Trophoblast cell (in vitro differentiated cells and primary cell): Measurements from ENCODE around the gene KCNH6.

Source experiments
- DNase-seq, 2 donors: peaks; one replicate each; pipeline ENCODE4 v3.0.0-alpha.2; 2016
- H2AFZ ChIP-seq: 2 replicates; pipeline ENCODE4 v1.6.1; 2013; ENCODE audit warnings: low read length, moderate library complexity, mild to moderate bottlenecking; ENCODE audit not compliant: insufficient read depth, poor library complexity
- H2AK5ac ChIP-seq: 2 replicates; pipeline ENCODE4 v1.6.1; 2013; ENCODE audit warnings: mild to moderate bottlenecking, low read length
- H2BK120ac ChIP-seq: 2 replicates; pipeline ENCODE4 v1.6.1; 2013; ENCODE audit warnings: low read length, mild to moderate bottlenecking, moderate library complexity; ENCODE audit not compliant: insufficient read depth, poor library complexity
- H2BK12ac ChIP-seq: 2 replicates; pipeline ENCODE4 v1.6.1; 2013; ENCODE audit warnings: mild to moderate bottlenecking, low read length, moderate library complexity
- H2BK5ac ChIP-seq: 2 replicates; pipeline ENCODE4 v1.6.1; 2013; ENCODE audit warnings: low read length, low read depth, moderate library complexity, mild to moderate bottlenecking; ENCODE audit not compliant: poor library complexity
- H3K14ac ChIP-seq: 2 replicates; pipeline ENCODE4 v1.6.1; 2013; ENCODE audit warnings: mild to moderate bottlenecking, low read length
- H3K18ac ChIP-seq: 2 replicates; pipeline ENCODE4 v1.6.1; 2013; ENCODE audit warnings: mild to moderate bottlenecking, low read length
- H3K23ac ChIP-seq: 2 replicates; pipeline ENCODE4 v1.6.1; 2013; ENCODE audit warnings: low read length
- H3K27ac ChIP-seq: 2 replicates; pipeline ENCODE4 v1.5.1; 2013; ENCODE audit warnings: low read depth, mild to moderate bottlenecking, inconsistent platforms, low read length, moderate library complexity
- H3K27me3 ChIP-seq: 2 replicates; pipeline ENCODE4 v1.6.1; 2013; ENCODE audit warnings: inconsistent platforms, mild to moderate bottlenecking, low read length, moderate library complexity; ENCODE audit not compliant: insufficient read depth
- H3K36me3 ChIP-seq, 2 experiments: 1 replicate in 1 of 2; 2 replicates in 1 of 2; pipeline ENCODE4 v1.6.1; 2013; ENCODE audit warnings: low read length in 2 of 2, mild to moderate bottlenecking in 2 of 2, moderate library complexity in 1 of 2; ENCODE audit not compliant: insufficient read depth in 2 of 2, control insufficient read depth in 1 of 2
- H3K4ac ChIP-seq: 2 replicates; pipeline ENCODE4 v1.6.1; 2013; ENCODE audit warnings: low read depth, mild to moderate bottlenecking, low read length, moderate library complexity
- H3K4me1 ChIP-seq, 2 experiments: 1 replicate in 1 of 2; 2 replicates in 1 of 2; pipeline ENCODE4 v1.6.1; 2013; ENCODE audit warnings: low read length in 2 of 2, mild to moderate bottlenecking in 2 of 2, moderate library complexity in 1 of 2; ENCODE audit not compliant: insufficient read depth in 2 of 2, control insufficient read depth in 1 of 2
- H3K4me2 ChIP-seq: 2 replicates; pipeline ENCODE4 v1.6.1; 2013; ENCODE audit warnings: inconsistent platforms, mild to moderate bottlenecking, low read length, moderate library complexity
- H3K4me3 ChIP-seq: 2 replicates; pipeline ENCODE4 v1.5.1; 2013; ENCODE audit warnings: mild to moderate bottlenecking, low read depth, low read length, inconsistent platforms
- H3K79me1 ChIP-seq: one replicate; pipeline ENCODE4 v1.6.1; 2013; ENCODE audit warnings: low read length
- H3K79me2 ChIP-seq: 2 replicates; pipeline ENCODE4 v1.6.1; 2013; ENCODE audit warnings: low read length, mild to moderate bottlenecking; ENCODE audit not compliant: control insufficient read depth, insufficient read depth, poor library complexity
- H3K9ac ChIP-seq: 2 replicates; pipeline ENCODE4 v1.6.1; 2013; ENCODE audit warnings: mild to moderate bottlenecking, low read length
- H3K9me3 ChIP-seq: 2 replicates; pipeline ENCODE4 v1.6.1; 2013; ENCODE audit warnings: low read depth, mild to moderate bottlenecking, control low read depth, inconsistent platforms, low read length; ENCODE audit not compliant: insufficient read depth
- H4K12ac ChIP-seq: 2 replicates; pipeline ENCODE4 v1.6.1; 2013; ENCODE audit warnings: low read depth, mild to moderate bottlenecking, low read length, moderate library complexity
- H4K8ac ChIP-seq: 2 replicates; pipeline ENCODE4 v1.6.1; 2013; ENCODE audit warnings: low read depth, mild to moderate bottlenecking, low read length, moderate library complexity
- H4K91ac ChIP-seq: one replicate; pipeline ENCODE4 v1.6.1; 2013; ENCODE audit warnings: low read depth, mild to moderate bottlenecking, low read length, moderate library complexity
- WGBS: extraction: QIAGEN DNeasy Blood & Tissue Kit; methylation state at CpG from one replicate; pipeline ENCODE4 v1.1.7; 2013; ENCODE audit warnings: missing lambda C conversion rate; ENCODE audit not compliant: insufficient read length, insufficient coverage; ENCODE audit errors: extremely low coverage; 5-methylcytosine and 5-hydroxymethylcytosine counted together

The KCNH6 gene

DNA sequence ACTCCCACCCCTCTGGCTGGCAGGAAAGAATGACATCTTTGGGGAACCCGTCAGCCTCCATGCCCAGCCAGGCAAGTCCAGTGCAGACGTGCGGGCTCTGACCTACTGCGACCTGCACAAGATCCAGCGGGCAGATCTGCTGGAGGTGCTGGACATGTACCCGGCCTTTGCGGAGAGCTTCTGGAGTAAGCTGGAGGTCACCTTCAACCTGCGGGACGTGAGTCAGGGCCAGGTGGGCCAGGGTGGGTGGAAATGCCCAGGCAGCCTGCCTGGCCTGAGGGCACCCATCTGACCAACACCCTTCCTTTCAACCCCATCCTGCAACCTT lies 19.0 kb downstream of the KCNH6 start:
- H3K79me2 ChIP-seq = no peaks in the 10 kb centered on the region
- no peak overlapping the region for H3K23ac ChIP-seq
- no peaks in the 10 kb centered on the region for H3K9me3 ChIP-seq
- WGBS = no CpG with 5 or more reads among the region's 9 CpGs
- H2BK120ac ChIP-seq = no peak overlapping the region
- no peak overlapping the region for H3K4ac ChIP-seq
- H4K12ac ChIP-seq = no peak overlapping the region
- no peak overlapping the region for H4K8ac ChIP-seq
- no peak overlapping the region for H3K9ac ChIP-seq
- no peak for DNase-seq
- no peak overlapping the region for H2AK5ac ChIP-seq
- no peaks in the 10 kb centered on the region for H3K27me3 ChIP-seq
- no peak overlapping the region for H3K18ac ChIP-seq
- H3K4me1 ChIP-seq = peaks cover 5 to 12% of the 10 kb centered on the region in 2 experiments
- no peaks in the 10 kb centered on the region for H3K79me1 ChIP-seq
- H3K27ac ChIP-seq = no peak overlapping the region
- no peaks in the 10 kb centered on the region for H3K36me3 ChIP-seq
- no peak overlapping the region for H2BK5ac ChIP-seq
- H3K4me3 ChIP-seq = no peak overlapping the region
- H3K4me2 ChIP-seq = no peak overlapping the region
- H3K14ac ChIP-seq = no peak overlapping the region
- no peak overlapping the region for H2BK12ac ChIP-seq
- no peak overlapping the region for H4K91ac ChIP-seq
- H2AFZ ChIP-seq = no peak overlapping the region

GRCh38 chr17:63542942-63543821 lies 20.0 kb downstream of the KCNH6 start:
- no peaks in the 10 kb centered on the region for H3K36me3 ChIP-seq
- H4K12ac ChIP-seq = no peak overlapping the region
- WGBS = no CpG with 5 or more reads among the region's 15 CpGs
- no peak overlapping the region for H3K27ac ChIP-seq
- no peak overlapping the region for H3K14ac ChIP-seq
- no peak overlapping the region for H4K91ac ChIP-seq
- H2AK5ac ChIP-seq = no peak overlapping the region
- H3K79me2 ChIP-seq = no peaks in the 10 kb centered on the region
- H2BK12ac ChIP-seq = no peak overlapping the region
- no peak overlapping the region for H3K4me2 ChIP-seq
- no peak overlapping the region for H2BK120ac ChIP-seq
- H3K9me3 ChIP-seq = no peaks in the 10 kb centered on the region
- H3K18ac ChIP-seq = no peak overlapping the region
- H3K4me1 ChIP-seq = peaks cover 5 to 12% of the 10 kb centered on the region in 2 experiments
- H3K23ac ChIP-seq = no peak overlapping the region
- no peak for DNase-seq
- H3K4me3 ChIP-seq = no peak overlapping the region
- no peak overlapping the region for H2BK5ac ChIP-seq
- no peak overlapping the region for H2AFZ ChIP-seq
- no peak overlapping the region for H3K4ac ChIP-seq
- H4K8ac ChIP-seq = no peak overlapping the region
- no peaks in the 10 kb centered on the region for H3K27me3 ChIP-seq
- H3K9ac ChIP-seq = no peak overlapping the region
- H3K79me1 ChIP-seq = no peaks in the 10 kb centered on the region

DNA sequence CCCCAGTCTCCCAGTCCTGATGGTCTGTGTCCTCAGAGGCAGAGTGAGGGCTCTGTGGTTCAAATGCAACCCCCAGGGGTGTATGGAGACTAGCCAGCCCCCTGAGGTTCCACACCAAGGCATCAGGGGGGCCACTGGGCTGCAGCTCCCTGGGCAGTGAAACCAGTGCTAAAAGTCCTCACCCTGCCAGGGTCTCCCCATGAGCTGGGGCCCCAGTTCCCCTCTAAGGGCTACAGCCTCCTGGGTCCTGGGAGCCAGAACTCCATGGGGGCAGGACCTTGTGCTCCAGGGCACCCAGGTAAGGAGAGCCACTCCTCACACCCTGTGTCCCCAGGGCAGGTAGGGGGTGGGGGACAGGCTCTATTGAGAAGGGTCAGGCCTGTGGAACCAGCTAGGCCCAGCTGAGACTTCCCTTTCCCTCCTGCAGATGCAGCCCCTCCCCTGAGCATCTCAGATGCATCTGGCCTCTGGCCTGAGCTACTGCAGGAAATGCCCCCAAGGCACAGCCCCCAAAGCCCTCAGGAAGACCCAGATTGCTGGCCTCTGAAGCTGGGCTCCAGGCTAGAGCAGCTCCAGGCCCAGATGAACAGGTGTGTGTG lies 20.8 kb downstream of the KCNH6 start:
- no peak overlapping the region for H3K18ac ChIP-seq
- no peak overlapping the region for H3K4ac ChIP-seq
- no peaks in the 10 kb centered on the region for H3K27me3 ChIP-seq
- H4K91ac ChIP-seq = no peak overlapping the region
- no peak overlapping the region for H3K4me3 ChIP-seq
- H4K8ac ChIP-seq = no peak overlapping the region
- no peak overlapping the region for H2BK120ac ChIP-seq
- DNase-seq = no peak
- H3K9me3 ChIP-seq = no peaks in the 10 kb centered on the region
- no peaks in the 10 kb centered on the region for H3K79me2 ChIP-seq
- H3K27ac ChIP-seq = no peak overlapping the region
- H3K23ac ChIP-seq = no peak overlapping the region
- no peak overlapping the region for H4K12ac ChIP-seq
- H3K14ac ChIP-seq = no peak overlapping the region
- H2AK5ac ChIP-seq = no peak overlapping the region
- H3K79me1 ChIP-seq = no peaks in the 10 kb centered on the region
- no peak overlapping the region for H2BK5ac ChIP-seq
- no peak overlapping the region for H2BK12ac ChIP-seq
- H3K4me2 ChIP-seq = no peak overlapping the region
- no peak overlapping the region for H3K9ac ChIP-seq
- no peaks in the 10 kb centered on the region for H3K36me3 ChIP-seq
- H3K4me1 ChIP-seq = peaks cover 5 to 12% of the 10 kb centered on the region in 2 experiments
- no peak overlapping the region for H2AFZ ChIP-seq

DNA sequence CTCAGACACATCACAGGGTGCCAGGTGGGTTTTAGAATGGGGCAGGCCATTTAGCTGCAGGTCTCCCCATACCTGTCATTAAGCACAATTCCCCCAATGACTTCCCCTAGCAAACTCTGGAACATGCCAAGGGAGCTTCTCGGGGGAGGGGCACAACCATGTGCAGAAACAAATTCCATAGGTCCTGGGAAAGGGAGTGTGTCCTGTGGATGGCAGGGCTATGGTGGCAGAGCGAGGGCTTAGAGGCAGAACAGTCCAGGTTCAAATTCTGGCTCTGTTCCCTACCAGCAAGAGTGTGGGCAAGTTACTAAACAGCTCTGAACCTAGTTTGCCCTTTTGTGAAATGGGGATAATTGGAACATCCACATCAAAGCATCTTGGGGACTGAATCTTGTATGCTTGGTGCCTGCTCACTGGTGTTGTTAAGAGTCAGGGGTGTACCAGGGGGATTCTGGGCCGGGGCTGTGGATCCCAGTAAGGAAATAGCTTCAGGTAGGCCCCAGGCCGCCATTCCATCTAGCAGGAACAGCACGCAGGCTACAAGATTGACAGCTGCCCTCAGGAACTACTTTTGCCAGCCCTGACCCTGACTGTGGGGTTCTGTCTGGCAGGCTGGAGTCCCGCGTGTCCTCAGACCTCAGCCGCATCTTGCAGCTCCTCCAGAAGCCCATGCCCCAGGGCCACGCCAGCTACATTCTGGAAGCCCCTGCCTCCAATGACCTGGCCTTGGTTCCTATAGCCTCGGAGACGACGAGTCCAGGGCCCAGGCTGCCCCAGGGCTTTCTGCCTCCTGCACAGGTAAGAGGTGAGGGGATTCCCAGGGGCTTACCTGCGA lies 21.5 kb downstream of the KCNH6 start:
- Histone ChIP-seq H3K79me2 (peaks cover under 1% of the 10 kb centered on the region), H2AFZ (no peak overlapping the region), H4K91ac (no peak overlapping the region), H3K36me3 (no peaks in the 10 kb centered on the region), H3K14ac (no peak overlapping the region), H2BK5ac (no peak overlapping the region), H3K4me2 (no peak overlapping the region), H2BK120ac (no peak overlapping the region), H3K9ac (no peak overlapping the region), H3K4me3 (no peak overlapping the region), H3K4ac (no peak overlapping the region), H3K79me1 (peaks cover 1% of the 10 kb centered on the region), H3K18ac (no peak overlapping the region), H2AK5ac (no peak overlapping the region), H3K23ac (no peak overlapping the region), H2BK12ac (no peak overlapping the region), H4K12ac (no peak overlapping the region), H3K4me1 (peaks cover 7 to 14% of the 10 kb centered on the region in 2 experiments), H4K8ac (no peak overlapping the region), H3K9me3 (no peaks in the 10 kb centered on the region), H3K27me3 (no peaks in the 10 kb centered on the region), H3K27ac (no peak overlapping the region)
- DNase-seq = no peak
- WGBS = no CpG with 5 or more reads among the region's 13 CpGs
